Ishikawa (cell line): ENCODE results near the gene TM4SF5.

ENCODE experiments used
- EP300 ChIP-seq: IDR thresholded peaks from 2 replicates; pipeline ENCODE4 v1.6.1; 2012; ENCODE audit warnings: borderline replicate concordance
- TAF1 ChIP-seq: IDR thresholded peaks from 2 replicates; pipeline ENCODE4 v1.6.1; 2012; ENCODE audit warnings: low read depth, mild to moderate bottlenecking
- TEAD4 ChIP-seq: IDR thresholded peaks from 2 replicates; pipeline ENCODE4 v1.6.1; 2012

DNA sequence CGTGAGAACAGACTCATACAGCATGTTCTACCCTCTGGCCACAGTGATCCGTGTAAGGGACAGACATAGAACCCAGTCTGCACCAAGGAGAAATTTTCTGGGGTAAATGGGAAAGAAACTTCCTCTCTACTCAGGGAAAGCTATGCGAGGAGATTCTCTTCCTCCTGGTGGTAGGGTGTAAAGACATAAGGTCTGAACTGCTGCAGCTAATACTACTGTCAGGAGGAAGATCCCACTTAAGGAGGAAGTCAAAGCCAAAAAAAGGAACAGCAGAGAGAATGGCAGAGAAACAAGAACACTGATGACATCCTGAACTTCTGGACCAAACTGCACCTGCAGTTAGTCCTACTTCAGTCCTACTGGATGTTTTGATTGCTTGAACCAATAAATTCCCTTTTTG lies 7.1 kb upstream of the TM4SF5 start:
- TF ChIP-seq TEAD4, result no peak
- no peak for TF ChIP-seq EP300
- TF ChIP-seq TAF1, result no peak
